ENCODE data around the gene LARGE1. TPM values are rescaled to one million over a fixed set of nuclear protein-coding genes. Genes with fewer than 3 reads are reported as not detected.

LARGE1 gene
- total and polyA plus RNA-seq, 2 of the 4 experiments (the other 2 are of a cell fraction) = 6.2 to 12.4 TPM

- no peak overlapping the region for H4K5ac ChIP-seq (ENCODE audit: low read depth, low read length)
- no peak overlapping the region for H3K27ac ChIP-seq (ENCODE audit: insufficient read depth, low read length)
- TF ChIP-seq CTCF (conservative IDR thresholded peaks at IDR 0.05; ENCODE audit: low read depth, low read length) (no peak), POLR2A (IDR thresholded peaks at IDR 0.05; ENCODE audit: low read depth, low read length) (no peak), RCOR1 (IDR thresholded peaks at IDR 0.05; ENCODE audit: insufficient replicate concordance, low read length) (no peak), SMC3 (IDR thresholded peaks at IDR 0.05; ENCODE audit: low read depth, low read length) (no peak), MXI1 (IDR thresholded peaks at IDR 0.05; ENCODE audit: borderline replicate concordance, low read depth, low read length) (no peak), RAD21 (IDR thresholded peaks at IDR 0.05; ENCODE audit: low read length) (no peak), CEBPB (IDR thresholded peaks at IDR 0.05; ENCODE audit: low read depth, low read length) (no peak), CHD1 (IDR thresholded peaks at IDR 0.05; ENCODE audit: low read depth, low read length) (no peak), MAFK (IDR thresholded peaks at IDR 0.05; ENCODE audit: low read depth, low read length) (no peak), USF2 (IDR thresholded peaks at IDR 0.05; ENCODE audit: low read depth, low read length) (no peak), NFE2L2 (IDR thresholded peaks at IDR 0.05; ENCODE audit: low read depth, low read length) (no peak), FOS (IDR thresholded peaks at IDR 0.05; ENCODE audit: low read depth, low read length) (no peak), ELK1 (IDR thresholded peaks at IDR 0.05; ENCODE audit: borderline replicate concordance, low read depth, low read length) (no peak), RFX5 (IDR thresholded peaks at IDR 0.05; ENCODE audit: low read depth, low read length) (no peak), MAZ (IDR thresholded peaks at IDR 0.05; ENCODE audit: borderline replicate concordance, low read depth, low read length) (no peak), BHLHE40 (IDR thresholded peaks at IDR 0.05; ENCODE audit: low read depth, low read length) (no peak)
- no peak overlapping the region for H3K4me2 ChIP-seq (ENCODE audit: low read depth, low read length)
- no peaks in the 10 kb centered on the region; the same call in 1 of the 2 replicates for H3K9me1 ChIP-seq (ENCODE audit: insufficient read depth, low read length)
- no peak overlapping the region for H2AK9ac ChIP-seq (replicated peaks; ENCODE audit: low read depth, low read length, poor library complexity)
- no peak overlapping the region for H2BK20ac ChIP-seq (ENCODE audit: low read depth, low read length)
- intact Hi-C loops (cut with micrococcal nuclease) = no loop called here
- no peak overlapping the region for H3K23ac ChIP-seq (ENCODE audit: low read depth, low read length)
- H3K27me3 ChIP-seq (ENCODE audit: control insufficient read depth, insufficient read depth, low read length) = no peaks in the 10 kb centered on the region
- H4K8ac ChIP-seq (ENCODE audit: low read depth in 2 of 2, low read length in 2 of 2) = no peak overlapping the region
- H3K36me3 ChIP-seq (ENCODE audit: control insufficient read depth, insufficient read depth, low read length) = no peaks in the 10 kb centered on the region
- no peak overlapping the region for H3K14ac ChIP-seq (replicated peaks; ENCODE audit: low read depth, low read length)
- no peaks in the 10 kb centered on the region for H4K20me1 ChIP-seq (ENCODE audit: insufficient read depth, low read length)
- no TSS peak for BruUV-seq (replicated peaks)
- H2AFZ ChIP-seq (replicated peaks; ENCODE audit: low read length, poor library complexity) = no peak overlapping the region
- ChIA-PET CTCF (no interaction called here), POLR2A (ENCODE audit: unreplicated experiment) (no interaction called here)
- H2BK15ac ChIP-seq (ENCODE audit: low read depth, low read length) = no peak overlapping the region
- in situ Hi-C loops (cut with MboI; ENCODE audit: low sequenced_read_pairs) = no loop called here
- DNase-seq = no peak
- H3K56ac ChIP-seq (ENCODE audit: extremely low read depth, insufficient read depth, low read length) = no peak overlapping the region
- no peak overlapping the region for H3K4me3 ChIP-seq (ENCODE audit: insufficient read depth, low read depth, low read length)
- no peak; the same call in 1 of the 2 replicates for ATAC-seq (ENCODE audit: low read depth)
- no peak overlapping the region for H3K4ac ChIP-seq (ENCODE audit: low read depth, low read length)
- no peak overlapping the region for H2BK120ac ChIP-seq (ENCODE audit: low read depth, low read length)
- H3K79me1 ChIP-seq (ENCODE audit: low read depth in 1 of 2, low read length in 2 of 2) = no peaks in the 10 kb centered on the region
- dilution Hi-C loops (cut with HindIII; ENCODE audit: low sequenced_read_pairs, unreplicated experiment) = no loop called here
- H4K91ac ChIP-seq (ENCODE audit: insufficient read depth, low read depth, low read length) = no peak overlapping the region
- no peak overlapping the region for H3K18ac ChIP-seq (ENCODE audit: low read depth, low read length)
- no peaks in the 10 kb centered on the region for H3K4me1 ChIP-seq (ENCODE audit: control insufficient read depth, insufficient read depth, low read length)
- H3K9me3 ChIP-seq (ENCODE audit: control insufficient read depth, insufficient read depth, low read length) = no peaks in the 10 kb centered on the region
- 86% methylated on average over 1 of the region's 6 CpGs; no CpG with 5 or more reads in 1 of the 2 experiments for WGBS, 2 experiments (ENCODE audit: extremely low coverage in 2 of 2, insufficient read length in 1 of 2)
- H2AK5ac ChIP-seq (ENCODE audit: low read depth, low read length) = no peak overlapping the region
- no peak overlapping the region for H2BK5ac ChIP-seq (ENCODE audit: low read depth, low read length, poor library complexity, severe bottlenecking)
- H3K9ac ChIP-seq (ENCODE audit: low read depth, low read length) = no peak overlapping the region
These were observed 492.8 kb downstream of the LARGE1 start for GRCh38 chr22:33427461-33427860.

All from IMR-90 (cell line).